Osteoblast (primary cell): Measurements from ENCODE around the gene FBXL17. TPM values are rescaled to one million over a fixed set of nuclear protein-coding genes. Genes with fewer than 3 reads are reported as not detected.

Experiments
- DNase-seq: peaks from one replicate; pipeline ENCODE4 v3.0.0; 2011; ENCODE audit warnings: low spot score, mixed read lengths; ENCODE audit not compliant: insufficient read length; ENCODE audit errors: missing footprints
- H2AFZ ChIP-seq: 2 replicates; pipeline ENCODE4 v1.6.0; 2011; ENCODE audit warnings: mild to moderate bottlenecking, low read length
- H3K27ac ChIP-seq: 2 replicates; pipeline ENCODE4 v1.5.1; 2011; ENCODE audit warnings: mild to moderate bottlenecking, low read depth, low read length, moderate library complexity
- H3K27me3 ChIP-seq: 2 replicates; pipeline ENCODE4 v1.6.0; 2012; ENCODE audit warnings: mild to moderate bottlenecking, control low read depth, inconsistent platforms, low read length, moderate library complexity; ENCODE audit not compliant: insufficient read depth
- H3K36me3 ChIP-seq: 2 replicates; pipeline ENCODE4 v1.5.1; 2011; ENCODE audit warnings: mild to moderate bottlenecking, low read length, control low read depth, moderate library complexity; ENCODE audit not compliant: insufficient read depth
- H3K4me1 ChIP-seq: 2 replicates; pipeline ENCODE4 v1.5.1; 2011; ENCODE audit warnings: mild to moderate bottlenecking, low read length, control low read depth, moderate library complexity; ENCODE audit not compliant: insufficient read depth
- H3K4me2 ChIP-seq: 2 replicates; pipeline ENCODE4 v1.6.0; 2011; ENCODE audit warnings: mild to moderate bottlenecking, low read length; ENCODE audit not compliant: insufficient read depth
- H3K4me3 ChIP-seq: fragments of 200-600 bp; sonication (generic); 3 replicates; pipeline ENCODE4 v1.5.1; 2012; ENCODE audit warnings: mild to moderate bottlenecking, low read length, inconsistent platforms; ENCODE audit not compliant: insufficient read depth
- H3K79me2 ChIP-seq: 2 replicates; pipeline ENCODE4 v1.6.0; 2012; ENCODE audit warnings: mild to moderate bottlenecking, low read length, control low read depth, inconsistent platforms; ENCODE audit not compliant: insufficient read depth
- H3K9me3 ChIP-seq: 2 replicates; pipeline ENCODE4 v1.5.1; 2011; ENCODE audit warnings: low read depth, low read length, control low read depth
- H4K20me1 ChIP-seq: 2 replicates; pipeline ENCODE4 v1.6.0; 2012; ENCODE audit warnings: mild to moderate bottlenecking, low read length, control low read depth; ENCODE audit not compliant: insufficient read depth
- total RNA-seq: library from RNA; depleted of rRNA; stranded (reverse); fragments of >200 nt; gene quantifications from 2 replicates; pipeline ENCODE4 v1.2.3, GENCODE V29; 2012
- TF ChIP-seq, protein P1 (sequence below): IDR thresholded peaks from 2 replicates; pipeline ENCODE4 v1.5.1; 2011; ENCODE audit warnings: mild to moderate bottlenecking, low read depth, low read length, moderate library complexity; ENCODE audit errors: extremely low read depth

Gene FBXL17
- total RNA-seq, 1 donor = 19.5 TPM

DNA sequence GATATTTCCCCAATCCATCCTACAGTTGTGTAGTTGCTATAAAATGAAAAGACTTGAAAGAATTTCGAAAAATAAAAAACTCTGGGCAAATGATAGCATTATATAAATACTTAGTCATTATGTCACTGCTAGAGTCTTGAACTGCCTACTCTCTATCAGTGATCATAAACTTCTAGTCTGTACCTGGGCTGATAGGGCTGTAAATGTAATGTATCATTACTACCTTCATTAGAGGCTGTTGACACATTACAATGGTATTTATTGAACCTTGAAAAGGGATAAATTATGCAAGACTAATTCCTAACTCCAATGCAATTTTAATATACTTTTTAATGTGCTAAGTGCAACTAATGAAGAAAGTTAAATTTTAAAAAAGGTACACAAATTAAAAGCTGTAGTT is 497.0 kb downstream of the FBXL17 start:
- no peaks in the 10 kb centered on the region for H3K4me1 ChIP-seq

DNA sequence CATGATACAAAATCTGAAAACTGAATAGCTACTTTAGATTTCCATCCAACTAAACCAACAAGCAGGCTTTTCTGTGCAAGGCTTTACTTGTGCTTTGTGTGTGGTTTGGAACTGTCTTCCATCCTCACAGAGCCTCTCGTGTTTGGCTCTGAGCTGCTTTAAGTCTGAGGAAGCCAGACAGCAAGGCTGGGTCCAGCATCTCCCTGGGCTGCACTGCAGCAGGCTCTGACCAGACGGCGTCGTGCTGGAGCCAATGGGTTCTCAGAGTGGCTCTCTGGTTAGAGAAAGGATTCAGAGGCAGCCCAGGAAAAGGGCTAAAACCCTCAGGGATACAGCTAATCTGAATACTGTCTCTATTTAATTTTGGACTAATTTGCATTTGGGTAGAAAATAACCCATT is 503.2 kb downstream of the FBXL17 start:
- Histone ChIP-seq H4K20me1 (no peaks in the 10 kb centered on the region), H3K4me1 (peaks cover 17% of the 10 kb centered on the region), H3K27ac (no peak overlapping the region), H2AFZ (peak overlapping the region; percentile 2), H3K4me3 (no peak overlapping the region), H3K4me2 (no peak overlapping the region), H3K27me3 (no peaks in the 10 kb centered on the region), H3K9me3 (no peaks in the 10 kb centered on the region), H3K36me3 (no peaks in the 10 kb centered on the region), H3K79me2 (no peaks in the 10 kb centered on the region)
- TF ChIP-seq, protein P1, sequence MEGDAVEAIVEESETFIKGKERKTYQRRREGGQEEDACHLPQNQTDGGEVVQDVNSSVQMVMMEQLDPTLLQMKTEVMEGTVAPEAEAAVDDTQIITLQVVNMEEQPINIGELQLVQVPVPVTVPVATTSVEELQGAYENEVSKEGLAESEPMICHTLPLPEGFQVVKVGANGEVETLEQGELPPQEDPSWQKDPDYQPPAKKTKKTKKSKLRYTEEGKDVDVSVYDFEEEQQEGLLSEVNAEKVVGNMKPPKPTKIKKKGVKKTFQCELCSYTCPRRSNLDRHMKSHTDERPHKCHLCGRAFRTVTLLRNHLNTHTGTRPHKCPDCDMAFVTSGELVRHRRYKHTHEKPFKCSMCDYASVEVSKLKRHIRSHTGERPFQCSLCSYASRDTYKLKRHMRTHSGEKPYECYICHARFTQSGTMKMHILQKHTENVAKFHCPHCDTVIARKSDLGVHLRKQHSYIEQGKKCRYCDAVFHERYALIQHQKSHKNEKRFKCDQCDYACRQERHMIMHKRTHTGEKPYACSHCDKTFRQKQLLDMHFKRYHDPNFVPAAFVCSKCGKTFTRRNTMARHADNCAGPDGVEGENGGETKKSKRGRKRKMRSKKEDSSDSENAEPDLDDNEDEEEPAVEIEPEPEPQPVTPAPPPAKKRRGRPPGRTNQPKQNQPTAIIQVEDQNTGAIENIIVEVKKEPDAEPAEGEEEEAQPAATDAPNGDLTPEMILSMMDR = no peak
- DNase-seq = no peak

More for the DNA sequence above, 497.0 kb downstream of the FBXL17 start:
- Histone ChIP-seq H3K36me3 (no peaks in the 10 kb centered on the region), H2AFZ (no peak overlapping the region), H3K9me3 (no peaks in the 10 kb centered on the region), H4K20me1 (no peaks in the 10 kb centered on the region), H3K27me3 (no peaks in the 10 kb centered on the region), H3K79me2 (no peaks in the 10 kb centered on the region), H3K4me3 (no peak overlapping the region), H3K4me2 (no peak overlapping the region), H3K27ac (no peak overlapping the region)
- no peak for DNase-seq
- TF ChIP-seq, protein P1 = no peak

DNA sequence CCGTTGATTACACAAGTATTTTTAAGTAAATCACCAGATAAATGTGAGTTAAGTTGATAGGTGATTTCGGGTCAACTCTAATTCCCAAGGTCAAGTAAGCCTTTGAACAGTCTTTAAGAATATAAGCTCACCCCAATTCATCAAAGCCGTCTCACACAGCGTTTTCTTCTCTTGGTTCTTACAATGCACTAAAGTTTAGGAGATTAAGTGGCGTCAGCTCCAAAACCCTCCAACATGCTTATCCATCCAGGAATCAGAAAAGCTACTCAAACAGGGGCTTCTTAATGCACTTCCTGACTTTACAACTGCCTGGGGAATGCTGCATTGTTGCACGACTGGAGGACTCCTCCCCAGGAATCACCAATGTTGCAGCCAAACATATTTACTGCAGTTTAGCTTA is 505.0 kb downstream of the FBXL17 start:
- H3K4me3 ChIP-seq = no peak overlapping the region
- peaks cover 17% of the 10 kb centered on the region for H3K4me1 ChIP-seq
- no peaks in the 10 kb centered on the region for H3K79me2 ChIP-seq
- TF ChIP-seq, protein P1 = no peak
- H3K27me3 ChIP-seq = no peaks in the 10 kb centered on the region
- H2AFZ ChIP-seq = no peak overlapping the region
- no peaks in the 10 kb centered on the region for H3K36me3 ChIP-seq
- H3K4me2 ChIP-seq = no peak overlapping the region
- DNase-seq = no peak
- H3K9me3 ChIP-seq = no peaks in the 10 kb centered on the region
- H4K20me1 ChIP-seq = no peaks in the 10 kb centered on the region
- no peak overlapping the region for H3K27ac ChIP-seq

DNA sequence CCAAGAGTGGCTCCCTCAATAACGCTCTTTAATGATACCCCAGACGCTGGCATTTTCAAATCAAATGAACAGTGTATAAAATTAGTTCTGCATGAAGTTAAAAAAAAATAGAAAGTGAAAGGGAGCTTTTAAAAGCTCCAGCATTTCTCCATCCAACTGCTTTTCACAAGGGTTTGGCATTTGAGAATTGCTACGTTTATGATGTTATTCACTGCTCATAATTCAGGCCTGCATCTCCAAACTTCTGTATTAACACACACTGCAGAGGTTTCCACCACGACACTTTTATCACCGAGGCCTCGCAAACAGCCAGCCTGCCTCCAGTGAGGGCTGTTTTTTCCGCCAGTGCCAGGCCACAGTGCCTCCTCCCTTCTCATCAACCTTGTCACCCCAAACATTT is 505.6 kb downstream of the FBXL17 start:
- H3K4me2 ChIP-seq = peak overlapping the region; percentile 40
- no peak for DNase-seq
- H3K27me3 ChIP-seq = no peaks in the 10 kb centered on the region
- H3K9me3 ChIP-seq = no peaks in the 10 kb centered on the region
- no peaks in the 10 kb centered on the region for H4K20me1 ChIP-seq
- no peaks in the 10 kb centered on the region for H3K36me3 ChIP-seq
- H3K4me3 ChIP-seq = peak overlapping the region; percentile 21
- H3K4me1 ChIP-seq = peaks cover 17% of the 10 kb centered on the region
- no peaks in the 10 kb centered on the region for H3K79me2 ChIP-seq
- TF ChIP-seq, protein P1 = no peak
- H3K27ac ChIP-seq = no peak overlapping the region
- peak overlapping the region; percentile 79 for H2AFZ ChIP-seq
